Neural cell (in vitro differentiated cells): ENCODE data around the gene IMMP2L. TPM values are rescaled to one million over a fixed set of nuclear protein-coding genes. Genes with fewer than 3 reads are reported as not detected.

ENCODE experiments used
- H2AFZ ChIP-seq: fragments of 200-600, 300-800 bp; sonication (generic), shearing (Covaris generic); 2 replicates; pipeline ENCODE4 v1.6.0; 2014; ENCODE audit warnings: low read depth, mild to moderate bottlenecking, antibody characterized with exemption, low read length, moderate library complexity
- H3F3A ChIP-seq: fragments of 200-600 bp; shearing (Covaris generic); 2 replicates; pipeline ENCODE4 v1.6.1; 2016; ENCODE audit warnings: mild to moderate bottlenecking, moderate library complexity, mixed read lengths, antibody characterized with exemption, low read length; ENCODE audit not compliant: insufficient read depth, poor library complexity, severe bottlenecking
- H3K27ac ChIP-seq: fragments of 200-600, 300-800 bp; sonication (generic), shearing (Covaris generic); 2 replicates; pipeline ENCODE4 v1.5.1; 2014; ENCODE audit warnings: mild to moderate bottlenecking, low read length, moderate library complexity
- H3K27me3 ChIP-seq: fragments of 300-800, 200-600 bp; sonication (generic), shearing (Covaris generic); 2 replicates; pipeline ENCODE4 v1.6.0; 2014; ENCODE audit warnings: mild to moderate bottlenecking, low read depth, low read length, moderate library complexity; ENCODE audit not compliant: insufficient read depth
- H3K36me3 ChIP-seq: fragments of 300-800, 200-600 bp; sonication (generic), shearing (Covaris generic); 2 replicates; pipeline ENCODE4 v1.5.1; 2014; ENCODE audit warnings: mild to moderate bottlenecking, antibody characterized with exemption, low read length, moderate library complexity; ENCODE audit not compliant: insufficient read depth
- H3K4me2 ChIP-seq: fragments of 300-800, 200-600 bp; sonication (generic), shearing (Covaris generic); 2 replicates; pipeline ENCODE4 v1.6.0; 2014; ENCODE audit warnings: mild to moderate bottlenecking, low read length
- H3K4me3 ChIP-seq: fragments of 300-800, 200-600 bp; sonication (generic), shearing (Covaris generic); 2 replicates; pipeline ENCODE4 v1.5.1; 2014; ENCODE audit warnings: mild to moderate bottlenecking, low read length, moderate library complexity
- H3K79me2 ChIP-seq: fragments of 200-600 bp; shearing (Covaris generic); replicated peaks from 2 replicates; pipeline ENCODE4 v1.6.0; 2014; ENCODE audit warnings: mild to moderate bottlenecking, low read length, moderate library complexity; ENCODE audit not compliant: insufficient read depth
- H3K9ac ChIP-seq: fragments of 300-800, 200-600 bp; sonication (generic), shearing (Covaris generic); 2 replicates; pipeline ENCODE4 v1.6.1; 2016; ENCODE audit warnings: mild to moderate bottlenecking, low read length, mixed read lengths
- H3K9me2 ChIP-seq: fragments of 200-600 bp; shearing (Covaris generic); 2 replicates; pipeline ENCODE4 v1.6.1; 2016; ENCODE audit warnings: mild to moderate bottlenecking, low read length, mixed read lengths; ENCODE audit not compliant: insufficient read depth
- H3K9me3 ChIP-seq: fragments of 200-600, 300-800 bp; sonication (generic), shearing (Covaris generic); 2 replicates; pipeline ENCODE4 v1.6.1; 2016; ENCODE audit warnings: mild to moderate bottlenecking, mixed run types, low read length, moderate library complexity, mixed read lengths
- H4K20me1 ChIP-seq: fragments of 200-600 bp; shearing (Covaris generic); 2 replicates; pipeline ENCODE4 v1.6.1; 2016; ENCODE audit warnings: mild to moderate bottlenecking, mixed run types; ENCODE audit not compliant: insufficient read depth
- CTCF ChIP-seq: fragments of 450-650 bp; IDR thresholded peaks from 2 replicates; pipeline ENCODE4 v1.5.1; 2014; ENCODE audit warnings: antibody characterized with exemption, mild to moderate bottlenecking, moderate library complexity; ENCODE audit not compliant: poor library complexity, severe bottlenecking
- EP300 ChIP-seq: fragments of 450-650 bp; conservative IDR thresholded peaks from 2 replicates; pipeline ENCODE4 v1.6.1; 2014; ENCODE audit warnings: antibody characterized with exemption, mild to moderate bottlenecking, moderate library complexity; ENCODE audit not compliant: poor library complexity, severe bottlenecking
- EZH2 ChIP-seq: fragments of 200-600, 300-800 bp; shearing (Covaris generic), sonication (generic); IDR thresholded peaks from 2 replicates; pipeline ENCODE4 v1.6.1; 2014; ENCODE audit warnings: antibody characterized with exemption, low read length, borderline replicate concordance, mild to moderate bottlenecking; ENCODE audit not compliant: insufficient read depth, poor library complexity, severe bottlenecking
- MXI1 ChIP-seq: fragments of 450-650 bp; conservative IDR thresholded peaks from 2 replicates; pipeline ENCODE4 v1.6.1; 2014; ENCODE audit warnings: antibody characterized with exemption, mild to moderate bottlenecking; ENCODE audit not compliant: poor library complexity, severe bottlenecking
- POLR2AphosphoS5 ChIP-seq: IDR thresholded peaks from 2 replicates; pipeline ENCODE4 v1.6.1; 2012
- RAD21 ChIP-seq: fragments of 450-650 bp; conservative IDR thresholded peaks from 2 replicates; pipeline ENCODE4 v1.6.1; 2014; ENCODE audit warnings: antibody characterized with exemption, mild to moderate bottlenecking, moderate library complexity
- REST ChIP-seq: IDR thresholded peaks from 2 replicates; pipeline ENCODE4 v1.6.1; 2012; ENCODE audit warnings: borderline replicate concordance
- SMC3 ChIP-seq: fragments of 450-650 bp; conservative IDR thresholded peaks from 2 replicates; pipeline ENCODE4 v1.6.1; 2014; ENCODE audit warnings: antibody characterized with exemption, mild to moderate bottlenecking, moderate library complexity; ENCODE audit not compliant: poor library complexity
- TAF1 ChIP-seq: IDR thresholded peaks from 2 replicates; pipeline ENCODE4 v1.6.1; 2012; ENCODE audit warnings: low read depth
- polyA plus RNA-seq: library from polyadenylated mRNA; depleted of rRNA; stranded (reverse); fragments of >200 nt; gene quantifications from 2 replicates; pipeline ENCODE4 v1.2.3, GENCODE V29; 2014

The IMMP2L gene
- polyA plus RNA-seq, 1 donor from 2014 or later, result 9.7 TPM

GRCh38 chr7:111268941-111269340 is 293.4 kb downstream of the IMMP2L start:
- TF ChIP-seq REST (no peak), MXI1 (no peak), SMC3 (no peak), EP300 (no peak), TAF1 (no peak), POLR2AphosphoS5 (no peak), CTCF (no peak), EZH2 (no peak), RAD21 (no peak)

GRCh38 chr7:111266613-111267012 is 295.7 kb downstream of the IMMP2L start:
- H3K9me3 ChIP-seq, result no peaks in the 10 kb centered on the region
- no peak overlapping the region for H3K9ac ChIP-seq
- no peak overlapping the region for H2AFZ ChIP-seq
- no peak overlapping the region for H3K4me3 ChIP-seq
- TF ChIP-seq REST (no peak), MXI1 (no peak), RAD21 (no peak), POLR2AphosphoS5 (no peak), SMC3 (no peak), EZH2 (no peak), CTCF (no peak), TAF1 (no peak), EP300 (no peak)
- H3K36me3 ChIP-seq, result no peaks in the 10 kb centered on the region
- no peak overlapping the region for H3K27ac ChIP-seq
- no peaks in the 10 kb centered on the region for H3F3A ChIP-seq
- no peak overlapping the region for H3K4me2 ChIP-seq
- no peaks in the 10 kb centered on the region for H4K20me1 ChIP-seq
- no peaks in the 10 kb centered on the region for H3K27me3 ChIP-seq
- no peaks in the 10 kb centered on the region for H3K79me2 ChIP-seq
- no peaks in the 10 kb centered on the region for H3K9me2 ChIP-seq

More at GRCh38 chr7:111268941-111269340, 293.4 kb downstream of the IMMP2L start:
- Histone ChIP-seq H3K4me3 (no peak overlapping the region), H3K27me3 (no peaks in the 10 kb centered on the region), H3K4me2 (no peak overlapping the region), H3K9ac (no peak overlapping the region), H2AFZ (no peak overlapping the region), H3F3A (no peaks in the 10 kb centered on the region), H3K9me3 (no peaks in the 10 kb centered on the region), H3K79me2 (no peaks in the 10 kb centered on the region), H3K27ac (no peak overlapping the region), H3K36me3 (no peaks in the 10 kb centered on the region), H3K9me2 (no peaks in the 10 kb centered on the region), H4K20me1 (no peaks in the 10 kb centered on the region)
